NCI-H524 treated with DMSO at 0.1 percent for 48 hours (cell line): ENCODE results near the gene UBE2A.

Experiments used
- DNase-seq: peaks from one replicate; lab custom pipeline; 2025; lab: John Stamatoyannopoulos, UW

The UBE2A gene

GRCh38 chrX:119607018-119607389 lies 32.6 kb downstream of the UBE2A start:
- no peak for DNase-seq

GRCh38 chrX:119614776-119615175 lies 40.4 kb downstream of the UBE2A start:
- DNase-seq, result no peak

- no peak for DNase-seq
Measured at GRCh38 chrX:119617517-119618164, 43.3 kb downstream of the UBE2A start.

- no peak for DNase-seq
Measured at GRCh38 chrX:119618439-119618838, 44.1 kb downstream of the UBE2A start.

- DNase-seq, result no peak
Measured at GRCh38 chrX:119622356-119623232, 48.2 kb downstream of the UBE2A start.

- DNase-seq, result no peak
Measured at GRCh38 chrX:119624417-119624816, 50.1 kb downstream of the UBE2A start.

GRCh38 chrX:119624951-119625668 lies 50.7 kb downstream of the UBE2A start:
- DNase-seq, result no peak

- DNase-seq, result no peak
Measured at GRCh38 chrX:119625843-119626242, 51.5 kb downstream of the UBE2A start.
